ENCODE data around the gene KIF1C. TPM values are rescaled to one million over a fixed set of nuclear protein-coding genes. Genes with fewer than 3 reads are reported as not detected.

KIF1C gene
- total and polyA plus RNA-seq, 9 of the 15 experiments (the other 6 are each of a cell fraction or from before 2014, with no cell fraction given) = 0.38 to 68.4 (median 25.1) TPM

DNA sequence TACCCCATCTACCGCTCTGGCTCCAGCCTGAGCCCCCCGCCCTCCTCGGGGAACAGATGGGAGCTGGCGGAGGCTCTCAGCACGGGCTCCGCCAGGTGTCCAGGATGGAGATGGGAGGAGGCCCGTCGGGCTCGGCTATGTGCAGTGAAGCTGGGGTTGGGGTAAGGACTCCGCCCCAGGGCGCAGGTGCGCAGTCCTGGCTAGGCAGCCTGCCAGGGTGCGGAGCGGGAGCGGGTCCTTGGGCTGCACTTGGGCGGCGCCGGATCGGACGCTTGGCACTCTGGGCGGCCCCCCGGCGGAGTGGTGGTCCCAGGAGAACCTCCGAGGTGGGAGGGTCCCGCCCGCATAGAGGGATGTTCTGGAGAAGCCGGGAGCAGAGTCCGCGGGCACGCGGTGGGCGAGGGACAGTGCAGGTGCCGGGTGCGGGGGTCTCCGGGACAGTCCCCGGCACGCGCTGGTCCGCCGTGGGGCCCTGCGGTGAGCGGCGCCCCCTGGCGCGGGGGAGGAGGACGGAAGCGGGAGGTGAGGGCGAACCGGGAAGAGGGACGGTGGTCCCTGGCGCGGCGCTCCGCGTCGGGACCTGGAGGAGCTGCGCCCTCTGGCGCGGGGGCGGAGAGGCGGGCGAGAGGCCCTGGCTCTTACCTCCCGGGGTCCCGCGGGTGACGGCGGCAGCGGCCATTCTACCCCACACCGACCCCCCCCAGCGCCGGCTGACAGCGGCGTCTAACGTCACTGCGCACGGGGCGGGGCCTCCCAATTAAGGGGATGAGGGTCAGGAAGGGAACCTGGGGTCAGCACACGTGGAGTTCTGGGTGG is 10.6 kb upstream of the KIF1C start, which contains the start of gene CAMTA2 (continued):
- TF ChIP-seq, protein P1, sequence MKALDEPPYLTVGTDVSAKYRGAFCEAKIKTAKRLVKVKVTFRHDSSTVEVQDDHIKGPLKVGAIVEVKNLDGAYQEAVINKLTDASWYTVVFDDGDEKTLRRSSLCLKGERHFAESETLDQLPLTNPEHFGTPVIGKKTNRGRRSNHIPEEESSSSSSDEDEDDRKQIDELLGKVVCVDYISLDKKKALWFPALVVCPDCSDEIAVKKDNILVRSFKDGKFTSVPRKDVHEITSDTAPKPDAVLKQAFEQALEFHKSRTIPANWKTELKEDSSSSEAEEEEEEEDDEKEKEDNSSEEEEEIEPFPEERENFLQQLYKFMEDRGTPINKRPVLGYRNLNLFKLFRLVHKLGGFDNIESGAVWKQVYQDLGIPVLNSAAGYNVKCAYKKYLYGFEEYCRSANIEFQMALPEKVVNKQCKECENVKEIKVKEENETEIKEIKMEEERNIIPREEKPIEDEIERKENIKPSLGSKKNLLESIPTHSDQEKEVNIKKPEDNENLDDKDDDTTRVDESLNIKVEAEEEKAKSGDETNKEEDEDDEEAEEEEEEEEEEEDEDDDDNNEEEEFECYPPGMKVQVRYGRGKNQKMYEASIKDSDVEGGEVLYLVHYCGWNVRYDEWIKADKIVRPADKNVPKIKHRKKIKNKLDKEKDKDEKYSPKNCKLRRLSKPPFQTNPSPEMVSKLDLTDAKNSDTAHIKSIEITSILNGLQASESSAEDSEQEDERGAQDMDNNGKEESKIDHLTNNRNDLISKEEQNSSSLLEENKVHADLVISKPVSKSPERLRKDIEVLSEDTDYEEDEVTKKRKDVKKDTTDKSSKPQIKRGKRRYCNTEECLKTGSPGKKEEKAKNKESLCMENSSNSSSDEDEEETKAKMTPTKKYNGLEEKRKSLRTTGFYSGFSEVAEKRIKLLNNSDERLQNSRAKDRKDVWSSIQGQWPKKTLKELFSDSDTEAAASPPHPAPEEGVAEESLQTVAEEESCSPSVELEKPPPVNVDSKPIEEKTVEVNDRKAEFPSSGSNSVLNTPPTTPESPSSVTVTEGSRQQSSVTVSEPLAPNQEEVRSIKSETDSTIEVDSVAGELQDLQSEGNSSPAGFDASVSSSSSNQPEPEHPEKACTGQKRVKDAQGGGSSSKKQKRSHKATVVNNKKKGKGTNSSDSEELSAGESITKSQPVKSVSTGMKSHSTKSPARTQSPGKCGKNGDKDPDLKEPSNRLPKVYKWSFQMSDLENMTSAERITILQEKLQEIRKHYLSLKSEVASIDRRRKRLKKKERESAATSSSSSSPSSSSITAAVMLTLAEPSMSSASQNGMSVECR (CRISPR knock-in tag; IDR thresholded peaks at IDR 0.05) = peak; percentile 87
- TF ChIP-seq, protein P2, sequence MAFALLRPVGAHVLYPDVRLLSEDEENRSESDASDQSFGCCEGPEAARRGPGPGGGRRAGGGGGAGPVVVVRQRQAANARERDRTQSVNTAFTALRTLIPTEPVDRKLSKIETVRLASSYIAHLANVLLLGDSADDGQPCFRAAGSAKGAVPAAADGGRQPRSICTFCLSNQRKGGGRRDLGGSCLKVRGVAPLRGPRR (CRISPR knock-in tag; IDR thresholded peaks at IDR 0.05) = no peak
- 0 out of 2 replicates have a peak, but pooled peaks have one; percentile 64 for TF ChIP-seq ZNF431 (CRISPR knock-in tag; IDR thresholded peaks at IDR 0.05)
- peak; percentile 84 for TF ChIP-seq ELF1 (tag; IDR thresholded peaks at IDR 0.05)
- TF ChIP-seq RBBP5 (IDR thresholded peaks at IDR 0.05; ENCODE audit: borderline replicate concordance, insufficient read depth, low read length, poor library complexity, severe bottlenecking) = peak; percentile 91
- no peak for TF ChIP-seq STAG1 (CRISPR knock-in tag; IDR thresholded peaks at IDR 0.05; ENCODE audit: borderline replicate concordance)
- no peak for TF ChIP-seq RBM22 (IDR thresholded peaks at IDR 0.05; ENCODE audit: low read depth, low read length, poor library complexity, severe bottlenecking)
- no peak for TF ChIP-seq POLR2AphosphoS2 (IDR thresholded peaks at IDR 0.05; ENCODE audit: low read length)
- TF ChIP-seq TGIF2 (CRISPR knock-in tag; IDR thresholded peaks at IDR 0.05) = peak; percentile 76; the same call in 1 of the 2 replicates
- no peak for TF ChIP-seq RUNX1 (IDR thresholded peaks at IDR 0.05; ENCODE audit: low read depth)
- TF ChIP-seq, protein P3, sequence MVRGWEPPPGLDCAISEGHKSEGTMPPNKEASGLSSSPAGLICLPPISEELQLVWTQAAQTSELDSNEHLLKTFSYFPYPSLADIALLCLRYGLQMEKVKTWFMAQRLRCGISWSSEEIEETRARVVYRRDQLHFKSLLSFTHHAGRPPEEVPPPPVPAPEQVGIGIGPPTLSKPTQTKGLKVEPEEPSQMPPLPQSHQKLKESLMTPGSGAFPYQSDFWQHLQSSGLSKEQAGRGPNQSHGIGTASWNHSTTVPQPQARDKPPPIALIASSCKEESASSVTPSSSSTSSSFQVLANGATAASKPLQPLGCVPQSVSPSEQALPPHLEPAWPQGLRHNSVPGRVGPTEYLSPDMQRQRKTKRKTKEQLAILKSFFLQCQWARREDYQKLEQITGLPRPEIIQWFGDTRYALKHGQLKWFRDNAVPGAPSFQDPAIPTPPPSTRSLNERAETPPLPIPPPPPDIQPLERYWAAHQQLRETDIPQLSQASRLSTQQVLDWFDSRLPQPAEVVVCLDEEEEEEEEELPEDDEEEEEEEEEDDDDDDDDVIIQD (CRISPR knock-in tag; IDR thresholded peaks at IDR 0.05) = no peak
- TF ChIP-seq, protein P4, sequence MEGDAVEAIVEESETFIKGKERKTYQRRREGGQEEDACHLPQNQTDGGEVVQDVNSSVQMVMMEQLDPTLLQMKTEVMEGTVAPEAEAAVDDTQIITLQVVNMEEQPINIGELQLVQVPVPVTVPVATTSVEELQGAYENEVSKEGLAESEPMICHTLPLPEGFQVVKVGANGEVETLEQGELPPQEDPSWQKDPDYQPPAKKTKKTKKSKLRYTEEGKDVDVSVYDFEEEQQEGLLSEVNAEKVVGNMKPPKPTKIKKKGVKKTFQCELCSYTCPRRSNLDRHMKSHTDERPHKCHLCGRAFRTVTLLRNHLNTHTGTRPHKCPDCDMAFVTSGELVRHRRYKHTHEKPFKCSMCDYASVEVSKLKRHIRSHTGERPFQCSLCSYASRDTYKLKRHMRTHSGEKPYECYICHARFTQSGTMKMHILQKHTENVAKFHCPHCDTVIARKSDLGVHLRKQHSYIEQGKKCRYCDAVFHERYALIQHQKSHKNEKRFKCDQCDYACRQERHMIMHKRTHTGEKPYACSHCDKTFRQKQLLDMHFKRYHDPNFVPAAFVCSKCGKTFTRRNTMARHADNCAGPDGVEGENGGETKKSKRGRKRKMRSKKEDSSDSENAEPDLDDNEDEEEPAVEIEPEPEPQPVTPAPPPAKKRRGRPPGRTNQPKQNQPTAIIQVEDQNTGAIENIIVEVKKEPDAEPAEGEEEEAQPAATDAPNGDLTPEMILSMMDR (IDR thresholded peaks at IDR 0.05 in 2 of 3, conservative IDR thresholded peaks at IDR 0.05 in 1 of 3; ENCODE audit: insufficient read depth in 2 of 3, low read depth in 1 of 3, low read length in 3 of 3) = peak; percentile 61 to 74 (median 65)
- TF ChIP-seq POLR2AphosphoS5 (IDR thresholded peaks at IDR 0.05; ENCODE audit: control insufficient read depth, insufficient read depth, low read depth, low read length) = 0 out of 2 replicates have a peak, but pooled peaks have one; percentile 38
- TF ChIP-seq, protein P5, sequence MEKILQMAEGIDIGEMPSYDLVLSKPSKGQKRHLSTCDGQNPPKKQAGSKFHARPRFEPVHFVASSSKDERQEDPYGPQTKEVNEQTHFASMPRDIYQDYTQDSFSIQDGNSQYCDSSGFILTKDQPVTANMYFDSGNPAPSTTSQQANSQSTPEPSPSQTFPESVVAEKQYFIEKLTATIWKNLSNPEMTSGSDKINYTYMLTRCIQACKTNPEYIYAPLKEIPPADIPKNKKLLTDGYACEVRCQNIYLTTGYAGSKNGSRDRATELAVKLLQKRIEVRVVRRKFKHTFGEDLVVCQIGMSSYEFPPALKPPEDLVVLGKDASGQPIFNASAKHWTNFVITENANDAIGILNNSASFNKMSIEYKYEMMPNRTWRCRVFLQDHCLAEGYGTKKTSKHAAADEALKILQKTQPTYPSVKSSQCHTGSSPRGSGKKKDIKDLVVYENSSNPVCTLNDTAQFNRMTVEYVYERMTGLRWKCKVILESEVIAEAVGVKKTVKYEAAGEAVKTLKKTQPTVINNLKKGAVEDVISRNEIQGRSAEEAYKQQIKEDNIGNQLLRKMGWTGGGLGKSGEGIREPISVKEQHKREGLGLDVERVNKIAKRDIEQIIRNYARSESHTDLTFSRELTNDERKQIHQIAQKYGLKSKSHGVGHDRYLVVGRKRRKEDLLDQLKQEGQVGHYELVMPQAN (IDR thresholded peaks at IDR 0.05; ENCODE audit: borderline replicate concordance) = peak; percentile 58; the same call in 1 of the 2 replicates
- TF ChIP-seq PML (IDR thresholded peaks at IDR 0.05; ENCODE audit: low read length) = peak; percentile 65
- peak; percentile 74 for TF ChIP-seq ELF2 (CRISPR knock-in tag; IDR thresholded peaks at IDR 0.05)

All from K562 (cell line).